Parathyroid adenoma (tissue), 2 donors: ENCODE data around the gene NCKAP1.
"Not testable (repeated sequence)": the region's sequence is repeated elsewhere in the genome, so short reads cannot be mapped to it uniquely, and the experiment has no call there.

Experiments
- H2AFZ ChIP-seq: fragments of 300-600 bp; sonication (generic); one replicate; pipeline ENCODE4 v1.7.0; 2017; ENCODE audit warnings: antibody characterized with exemption, mild to moderate bottlenecking
- H3K27ac ChIP-seq: fragments of 300-600 bp; sonication (generic); one replicate; pipeline ENCODE4 v1.7.0; 2017
- H3K27me3 ChIP-seq: fragments of 300-600 bp; sonication (generic); one replicate; pipeline ENCODE4 v1.7.0; 2017; ENCODE audit warnings: low read length; ENCODE audit not compliant: control insufficient read depth, insufficient read depth
- H3K36me3 ChIP-seq: fragments of 300-600 bp; sonication (generic); one replicate; pipeline ENCODE4 v1.7.0; 2017; ENCODE audit warnings: low read length; ENCODE audit not compliant: control insufficient read depth, insufficient read depth
- H3K4me1 ChIP-seq: fragments of 300-600 bp; sonication (generic); one replicate; pipeline ENCODE4 v1.7.0; 2017; ENCODE audit warnings: control low read depth
- H3K4me2 ChIP-seq: fragments of 300-600 bp; sonication (generic); one replicate; pipeline ENCODE4 v1.7.0; 2017; ENCODE audit warnings: low read length
- H3K4me3 ChIP-seq: fragments of 300-600 bp; sonication (generic); one replicate; pipeline ENCODE4 v1.7.0; 2017; ENCODE audit warnings: low read depth, low read length
- H3K79me2 ChIP-seq: fragments of 300-600 bp; sonication (generic); one replicate; pipeline ENCODE4 v1.7.0; 2017; ENCODE audit warnings: control low read depth
- H3K9ac ChIP-seq: fragments of 300-600 bp; sonication (generic); one replicate; pipeline ENCODE4 v1.7.0; 2017; ENCODE audit warnings: mild to moderate bottlenecking
- H3K9me3 ChIP-seq: fragments of 300-600 bp; sonication (generic); one replicate; pipeline ENCODE4 v1.7.0; 2017; ENCODE audit warnings: low read length; ENCODE audit not compliant: control insufficient read depth
- CTCF ChIP-seq: fragments of 300-600 bp; sonication (generic); IDR thresholded peaks from one replicate; pipeline ENCODE4 v1.7.0; 2017; ENCODE audit warnings: antibody characterized with exemption, mild to moderate bottlenecking
- donor health status: primary hyperparathyroidism.

Gene NCKAP1

GRCh38 chr2:183043580-183043979 lies 5.3 kb upstream of the NCKAP1 start:
- not testable (repeated sequence) for H3K79me2 ChIP-seq, H3K4me2 ChIP-seq, H3K9me3 ChIP-seq, H2AFZ ChIP-seq, H3K27me3 ChIP-seq, H3K9ac ChIP-seq, H3K36me3 ChIP-seq, H3K4me3 ChIP-seq, H3K4me1 ChIP-seq, H3K27ac ChIP-seq

DNA sequence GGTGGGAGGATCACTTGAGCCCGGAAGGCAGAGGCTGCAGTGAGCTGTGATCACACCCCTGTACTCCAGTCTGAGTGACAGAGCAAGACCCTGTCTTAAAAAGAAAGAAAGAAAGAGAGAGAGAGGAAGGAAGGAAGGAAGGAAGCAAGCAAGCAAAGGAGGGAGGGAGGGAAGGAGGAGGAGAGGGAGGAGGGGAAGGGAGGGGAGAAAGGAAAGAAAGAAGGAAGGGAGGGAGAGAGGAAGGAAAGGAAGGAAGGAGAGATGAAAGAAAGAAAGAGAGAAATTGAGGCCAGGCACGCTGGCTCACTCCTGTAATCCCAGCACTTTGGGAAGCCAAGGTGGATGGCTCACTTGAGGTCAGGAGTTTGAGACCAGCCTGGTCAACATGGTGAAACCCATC lies 2.3 kb upstream of the NCKAP1 start:
- Histone ChIP-seq H3K36me3 (no peaks in the 10 kb centered on the region), H3K4me1 (no peaks in the 10 kb centered on the region), H3K9me3 (no peaks in the 10 kb centered on the region), H3K79me2 (peaks cover 11% of the 10 kb centered on the region), H3K9ac (no peak overlapping the region), H2AFZ (no peak overlapping the region), H3K4me2 (no peak overlapping the region), H3K27me3 (no peaks in the 10 kb centered on the region), H3K4me3 (no peak overlapping the region), H3K27ac (no peak overlapping the region)
- no peak for TF ChIP-seq CTCF

GRCh38 chr2:183037553-183038340 lies 510 bp downstream of the NCKAP1 start:
- Histone ChIP-seq H3K27me3 (no peaks in the 10 kb centered on the region), H3K4me3 (peak overlapping the region; percentile 88), H3K27ac (peak overlapping the region; percentile 89), H3K4me2 (peak overlapping the region; percentile 58), H3K4me1 (no peaks in the 10 kb centered on the region), H3K36me3 (no peaks in the 10 kb centered on the region), H2AFZ (peak overlapping the region; percentile 98), H3K79me2 (peaks cover 22% of the 10 kb centered on the region), H3K9ac (peak overlapping the region; percentile 79), H3K9me3 (no peaks in the 10 kb centered on the region)
- TF ChIP-seq CTCF = no peak

GRCh38 chr2:183037074-183037552 lies 1.1 kb downstream of the NCKAP1 start:
- H3K79me2 ChIP-seq = peaks cover 22% of the 10 kb centered on the region
- H3K27ac ChIP-seq = peak overlapping the region; percentile 89
- TF ChIP-seq CTCF = no peak
- H3K4me3 ChIP-seq = peak overlapping the region; percentile 88
- no peaks in the 10 kb centered on the region for H3K27me3 ChIP-seq
- H3K9me3 ChIP-seq = no peaks in the 10 kb centered on the region
- peak overlapping the region; percentile 79 for H3K9ac ChIP-seq
- peak overlapping the region; percentile 98 for H2AFZ ChIP-seq
- peak overlapping the region; percentile 58 for H3K4me2 ChIP-seq
- peaks cover 3% of the 10 kb centered on the region for H3K4me1 ChIP-seq
- H3K36me3 ChIP-seq = no peaks in the 10 kb centered on the region

- no peak overlapping the region for H3K9ac ChIP-seq
- no peak overlapping the region for H3K27ac ChIP-seq
Measured at GRCh38 chr2:183035954-183036669, 2.1 kb downstream of the NCKAP1 start.

More at GRCh38 chr2:183035954-183036669, 2.1 kb downstream of the NCKAP1 start:
- H3K4me1 ChIP-seq = peaks cover 3% of the 10 kb centered on the region
- no peak for TF ChIP-seq CTCF
- no peaks in the 10 kb centered on the region for H3K9me3 ChIP-seq
- H3K4me3 ChIP-seq = peak overlapping the region; percentile 88
- no peaks in the 10 kb centered on the region for H3K36me3 ChIP-seq
- peak overlapping the region; percentile 58 for H3K4me2 ChIP-seq
- H2AFZ ChIP-seq = no peak overlapping the region
- peaks cover 22% of the 10 kb centered on the region for H3K79me2 ChIP-seq
- no peaks in the 10 kb centered on the region for H3K27me3 ChIP-seq
